NT2/D1 (cell line): ENCODE measurements around the gene HTT.
"Not testable (repeated sequence)": the region's sequence is repeated elsewhere in the genome, so short reads cannot be mapped to it uniquely, and the experiment has no call there.

Experiments used
- SUZ12 ChIP-seq: IDR thresholded peaks from 2 replicates; pipeline ENCODE4 v1.6.1; 2011; ENCODE audit not compliant: insufficient read length, insufficient read depth; ENCODE audit errors: extremely low read depth
- YY1 ChIP-seq: IDR thresholded peaks from 2 replicates; pipeline ENCODE4 v1.6.1; 2011; ENCODE audit not compliant: insufficient read length, insufficient read depth
- ZNF274 ChIP-seq: IDR thresholded peaks from 2 replicates; pipeline ENCODE4 v1.6.1; 2011; ENCODE audit warnings: mild to moderate bottlenecking, low read depth, low read length

GRCh38 chr4:3166434-3166833, 92.0 kb downstream of the HTT start:
- not testable (repeated sequence) for TF ChIP-seq ZNF274, SUZ12, YY1
